Measurements from ENCODE around the gene C14orf180. TPM values are rescaled to one million over a fixed set of nuclear protein-coding genes. Genes with fewer than 3 reads are reported as not detected.

Gene C14orf180
- polyA plus RNA-seq (ENCODE audit: insufficient read length): 9.4 TPM

GRCh38 chr14:104579507-104579906 lies at the start of gene C14orf180:
TSS of gene C14orf180 (plus strand) at chr14:104579764. CDS start at chr14:104586431, 6,667 bp downstream.
- DNase-seq (ENCODE audit: low read depth): no peak

- DNase-seq (ENCODE audit: low read depth): no peak
Observed at GRCh38 chr14:104530646-104531045, 48.9 kb upstream of the C14orf180 start.

GRCh38 chr14:104531421-104532190 lies 48.0 kb upstream of the C14orf180 start:
- DNase-seq (ENCODE audit: low read depth): no peak

- no peak for DNase-seq (ENCODE audit: low read depth)
Observed at GRCh38 chr14:104532191-104532555, 47.4 kb upstream of the C14orf180 start.

GRCh38 chr14:104534036-104534435 lies 45.5 kb upstream of the C14orf180 start:
- no peak for DNase-seq (ENCODE audit: low read depth)

GRCh38 chr14:104536942-104537612 lies 42.5 kb upstream of the C14orf180 start:
- no peak for DNase-seq (ENCODE audit: low read depth)

GRCh38 chr14:104537613-104537988 lies 42.0 kb upstream of the C14orf180 start:
- no peak for DNase-seq (ENCODE audit: low read depth)

- DNase-seq (ENCODE audit: low read depth): no peak
Observed at GRCh38 chr14:104541905-104542465, 37.6 kb upstream of the C14orf180 start.

GRCh38 chr14:104542871-104543830 lies 36.4 kb upstream of the C14orf180 start:
- DNase-seq (ENCODE audit: low read depth): no peak

GRCh38 chr14:104544362-104544961 lies 35.1 kb upstream of the C14orf180 start:
- no peak for DNase-seq (ENCODE audit: low read depth)

GRCh38 chr14:104545151-104545941 lies 34.2 kb upstream of the C14orf180 start:
- DNase-seq (ENCODE audit: low read depth): no peak

- no peak for DNase-seq (ENCODE audit: low read depth)
Observed at GRCh38 chr14:104545942-104546501, 33.5 kb upstream of the C14orf180 start.

- no peak for DNase-seq (ENCODE audit: low read depth)
Observed at GRCh38 chr14:104546591-104547309, 32.8 kb upstream of the C14orf180 start.

- DNase-seq (ENCODE audit: low read depth): no peak
Observed at GRCh38 chr14:104547310-104547997, 32.1 kb upstream of the C14orf180 start.

- DNase-seq (ENCODE audit: low read depth): no peak
Observed at GRCh38 chr14:104547998-104548700, 31.4 kb upstream of the C14orf180 start.

- no peak for DNase-seq (ENCODE audit: low read depth)
Observed at GRCh38 chr14:104548802-104549535, 30.6 kb upstream of the C14orf180 start.

GRCh38 chr14:104549536-104550339 lies 29.8 kb upstream of the C14orf180 start:
- DNase-seq (ENCODE audit: low read depth): no peak
